ENCODE measurements around the gene SMAD3.

DNA sequence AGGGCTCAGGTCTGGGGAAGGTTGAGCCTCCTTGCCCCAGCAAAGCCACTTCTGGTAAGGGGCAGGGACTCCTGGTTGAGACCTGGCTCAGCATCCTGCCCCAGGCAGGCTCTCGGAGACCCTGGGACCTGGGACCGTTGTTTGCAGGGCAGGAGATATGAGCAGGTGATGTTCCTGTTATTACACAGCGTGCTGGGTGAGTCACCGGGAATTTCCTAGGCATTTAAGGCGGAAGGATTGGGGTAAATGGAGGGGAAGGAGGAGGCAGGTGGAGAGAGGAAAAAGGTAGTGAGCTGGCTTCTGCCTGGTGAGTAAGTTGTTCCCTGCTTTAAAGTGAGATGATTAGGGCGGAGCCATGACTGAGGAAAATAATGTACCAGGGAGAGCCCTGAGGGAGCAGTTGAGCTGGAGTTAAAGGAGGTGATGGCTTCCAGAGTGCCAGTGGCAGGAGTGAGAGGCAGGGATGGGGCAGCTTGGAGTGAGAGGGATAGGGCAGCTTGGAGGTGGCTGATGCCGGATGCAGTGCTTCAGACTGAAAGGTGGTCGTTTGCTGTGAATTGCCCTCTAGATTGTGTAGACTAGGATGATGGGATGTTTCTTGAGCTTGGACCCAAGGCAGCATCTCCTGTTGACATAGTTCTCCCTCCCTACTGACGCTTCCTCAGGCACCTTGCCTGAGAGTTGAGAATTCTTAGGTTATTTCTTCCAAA, 109.6 kb downstream of the SMAD3 start:
- TF ChIP-seq EZH2phosphoT487 (IDR thresholded peaks at IDR 0.05; ENCODE audit: insufficient read depth, low read depth) (no peak), EZH2 (IDR thresholded peaks at IDR 0.05; ENCODE audit: insufficient read depth, poor library complexity, severe bottlenecking) (no peak)
